Measurements from ENCODE around the gene ECPAS.

ECPAS gene

GRCh38 chr9:111477677-111478076, 6.5 kb downstream of the ECPAS start:
- H3K27ac ChIP-seq (ENCODE audit: low read length): no peak overlapping the region
- no peaks in the 10 kb centered on the region for H3K9me3 ChIP-seq (ENCODE audit: insufficient read depth, low read length)
- no peak overlapping the region for H2AFZ ChIP-seq (ENCODE audit: low read depth, low read length)
- peaks cover 100% of the 10 kb centered on the region for H3K79me2 ChIP-seq (ENCODE audit: low read length)
- peaks cover 6% of the 10 kb centered on the region for H3K4me1 ChIP-seq (ENCODE audit: low read length)
- TF ChIP-seq, protein P1, sequence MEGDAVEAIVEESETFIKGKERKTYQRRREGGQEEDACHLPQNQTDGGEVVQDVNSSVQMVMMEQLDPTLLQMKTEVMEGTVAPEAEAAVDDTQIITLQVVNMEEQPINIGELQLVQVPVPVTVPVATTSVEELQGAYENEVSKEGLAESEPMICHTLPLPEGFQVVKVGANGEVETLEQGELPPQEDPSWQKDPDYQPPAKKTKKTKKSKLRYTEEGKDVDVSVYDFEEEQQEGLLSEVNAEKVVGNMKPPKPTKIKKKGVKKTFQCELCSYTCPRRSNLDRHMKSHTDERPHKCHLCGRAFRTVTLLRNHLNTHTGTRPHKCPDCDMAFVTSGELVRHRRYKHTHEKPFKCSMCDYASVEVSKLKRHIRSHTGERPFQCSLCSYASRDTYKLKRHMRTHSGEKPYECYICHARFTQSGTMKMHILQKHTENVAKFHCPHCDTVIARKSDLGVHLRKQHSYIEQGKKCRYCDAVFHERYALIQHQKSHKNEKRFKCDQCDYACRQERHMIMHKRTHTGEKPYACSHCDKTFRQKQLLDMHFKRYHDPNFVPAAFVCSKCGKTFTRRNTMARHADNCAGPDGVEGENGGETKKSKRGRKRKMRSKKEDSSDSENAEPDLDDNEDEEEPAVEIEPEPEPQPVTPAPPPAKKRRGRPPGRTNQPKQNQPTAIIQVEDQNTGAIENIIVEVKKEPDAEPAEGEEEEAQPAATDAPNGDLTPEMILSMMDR (IDR thresholded peaks at IDR 0.05; ENCODE audit: low read depth, low read length): no peak
- no peak for TF ChIP-seq EZH2phosphoT487 (IDR thresholded peaks at IDR 0.05; ENCODE audit: low read depth)
- no peaks in the 10 kb centered on the region for H3K27me3 ChIP-seq (ENCODE audit: low read depth, low read length)
- H3K4me3 ChIP-seq (ENCODE audit: low read length): no peak overlapping the region
- H3K9ac ChIP-seq (ENCODE audit: low read length): no peak overlapping the region
- H3K4me2 ChIP-seq (ENCODE audit: low read length): no peak overlapping the region
- peaks cover 67% of the 10 kb centered on the region for H4K20me1 ChIP-seq (ENCODE audit: insufficient read depth, low read length)
- no peaks in the 10 kb centered on the region for H3K36me3 ChIP-seq (replicated peaks; ENCODE audit: low read depth, low read length)

DNA sequence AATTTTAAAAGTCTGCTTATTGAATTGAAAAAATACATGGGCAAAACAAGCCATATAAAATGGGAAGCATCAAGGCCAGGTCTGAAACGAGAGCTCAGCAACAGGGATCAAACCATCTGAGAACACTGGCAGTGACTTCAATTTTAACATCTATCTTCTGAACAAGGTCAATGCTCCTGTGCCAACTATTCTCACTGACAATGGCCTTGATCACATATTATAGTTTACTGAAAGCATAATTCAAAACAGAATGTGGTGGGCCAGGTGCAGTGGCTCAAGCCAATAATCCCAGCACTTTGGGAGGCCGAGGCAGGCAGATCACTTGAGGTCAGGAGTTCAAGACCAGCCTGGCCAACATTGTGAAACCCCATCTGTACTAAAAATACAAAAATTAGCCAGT, 9.0 kb downstream of the ECPAS start:
- H3K27ac ChIP-seq (ENCODE audit: low read length): no peak overlapping the region
- no peaks in the 10 kb centered on the region for H3K36me3 ChIP-seq (replicated peaks; ENCODE audit: low read depth, low read length)
- TF ChIP-seq, protein P1 (IDR thresholded peaks at IDR 0.05; ENCODE audit: low read depth, low read length): no peak
- no peak for TF ChIP-seq EZH2phosphoT487 (IDR thresholded peaks at IDR 0.05; ENCODE audit: low read depth)
- no peaks in the 10 kb centered on the region for H3K9me3 ChIP-seq (ENCODE audit: insufficient read depth, low read length)
- H3K4me2 ChIP-seq (ENCODE audit: low read length): no peak overlapping the region
- no peaks in the 10 kb centered on the region for H3K27me3 ChIP-seq (ENCODE audit: low read depth, low read length)
- H3K9ac ChIP-seq (ENCODE audit: low read length): no peak overlapping the region
- H3K4me1 ChIP-seq (ENCODE audit: low read length): no peaks in the 10 kb centered on the region
- H3K79me2 ChIP-seq (ENCODE audit: low read length): peaks cover 100% of the 10 kb centered on the region
- H3K4me3 ChIP-seq (ENCODE audit: low read length): no peak overlapping the region
- no peak overlapping the region for H2AFZ ChIP-seq (ENCODE audit: low read depth, low read length)
- H4K20me1 ChIP-seq (ENCODE audit: insufficient read depth, low read length): peaks cover 62% of the 10 kb centered on the region

GRCh38 chr9:111474385-111474784, 9.8 kb downstream of the ECPAS start:
- no peak overlapping the region for H2AFZ ChIP-seq (ENCODE audit: low read depth, low read length)

GRCh38 chr9:111467778-111468367, 16.3 kb downstream of the ECPAS start:
- Histone ChIP-seq H3K4me3 (ENCODE audit: low read length) (no peak overlapping the region), H3K9ac (ENCODE audit: low read length) (no peak overlapping the region), H4K20me1 (ENCODE audit: insufficient read depth, low read length) (peaks cover 43% of the 10 kb centered on the region), H3K79me2 (ENCODE audit: low read length) (peaks cover 97% of the 10 kb centered on the region), H3K27me3 (ENCODE audit: low read depth, low read length) (no peaks in the 10 kb centered on the region), H3K4me2 (ENCODE audit: low read length) (no peak overlapping the region), H3K4me1 (ENCODE audit: low read length) (no peaks in the 10 kb centered on the region), H3K9me3 (ENCODE audit: insufficient read depth, low read length) (no peaks in the 10 kb centered on the region), H3K36me3 (replicated peaks; ENCODE audit: low read depth, low read length) (peaks cover 9% of the 10 kb centered on the region), H2AFZ (ENCODE audit: low read depth, low read length) (no peak overlapping the region), H3K27ac (ENCODE audit: low read length) (no peak overlapping the region)
- TF ChIP-seq EZH2phosphoT487 (IDR thresholded peaks at IDR 0.05; ENCODE audit: low read depth): no peak
- TF ChIP-seq, protein P1 (IDR thresholded peaks at IDR 0.05; ENCODE audit: low read depth, low read length): no peak

More at GRCh38 chr9:111474385-111474784, 9.8 kb downstream of the ECPAS start:
- no peak overlapping the region for H3K4me2 ChIP-seq (ENCODE audit: low read length)
- H3K36me3 ChIP-seq (replicated peaks; ENCODE audit: low read depth, low read length): no peaks in the 10 kb centered on the region
- peaks cover 99% of the 10 kb centered on the region for H3K79me2 ChIP-seq (ENCODE audit: low read length)
- no peak overlapping the region for H3K27ac ChIP-seq (ENCODE audit: low read length)
- no peaks in the 10 kb centered on the region for H3K4me1 ChIP-seq (ENCODE audit: low read length)
- TF ChIP-seq, protein P1 (IDR thresholded peaks at IDR 0.05; ENCODE audit: low read depth, low read length): no peak
- no peak for TF ChIP-seq EZH2phosphoT487 (IDR thresholded peaks at IDR 0.05; ENCODE audit: low read depth)
- peaks cover 62% of the 10 kb centered on the region for H4K20me1 ChIP-seq (ENCODE audit: insufficient read depth, low read length)
- no peaks in the 10 kb centered on the region for H3K9me3 ChIP-seq (ENCODE audit: insufficient read depth, low read length)
- no peak overlapping the region for H3K4me3 ChIP-seq (ENCODE audit: low read length)
- H3K27me3 ChIP-seq (ENCODE audit: low read depth, low read length): no peaks in the 10 kb centered on the region
- H3K9ac ChIP-seq (ENCODE audit: low read length): no peak overlapping the region

Data from OCI-LY3 (cell line).